K562 (cell line): ENCODE data around the gene NRF1. TPM values are rescaled to one million over a fixed set of nuclear protein-coding genes. Genes with fewer than 3 reads are reported as not detected.

Experiments
- BDP1 ChIP-seq: IDR thresholded peaks from 3 replicates; pipeline ENCODE4 v1.6.1; 2011; ENCODE audit not compliant: insufficient read length, insufficient read depth
- CREM ChIP-seq: IDR thresholded peaks from 2 replicates; pipeline ENCODE4 v1.6.1; 2014; ENCODE audit warnings: antibody characterized with exemption, low read depth
- KLF13 ChIP-seq: fragments of 450-650 bp; IDR thresholded peaks from 2 replicates; pipeline ENCODE4 v1.6.1; 2016; ENCODE audit warnings: missing genetic modification characterization, low read depth, mild to moderate bottlenecking, missing compliant biosample characterization, moderate library complexity, borderline replicate concordance
- NCOA6 ChIP-seq: fragments of 450-650 bp; IDR thresholded peaks from 2 replicates; pipeline ENCODE4 v1.6.1; 2017; ENCODE audit warnings: mild to moderate bottlenecking
- NR3C1 ChIP-seq: sonication (generic); formaldehyde crosslinking; IDR thresholded peaks from 2 replicates; pipeline ENCODE4 v1.8.1; 2022; ENCODE audit warnings: missing genetic modification reagents
- TCF7 ChIP-seq: sonication (generic); IDR thresholded peaks from 2 replicates; pipeline ENCODE4 v1.6.1; 2016; ENCODE audit warnings: antibody characterized with exemption, borderline replicate concordance
- polyA plus RNA-seq, 8 experiments: library from polyadenylated mRNA; depleted of rRNA in 4 of 8; stranded (reverse) in 5 of 8; unstranded in 3 of 8; fragments of >200 nt; fragmentation: Nextera tagmentation in 2 of 8; fragmentation: Illumina TruSeq in 1 of 8; extraction: Ambion mirVana in 2 of 8; extraction: Trizol in 1 of 8; gene quantifications; 2 replicates each; pipeline versions ENCODE4 v1.2.1 to v1.2.3, GENCODE V29; 2011 to 2014; ENCODE audit warnings: inconsistent platforms in 1 of 8, missing spikeins in 1 of 8
- total RNA-seq, 7 experiments: library from RNA; depleted of rRNA in 6 of 7; stranded (reverse); fragments of >200 nt in 6 of 7; fragmentation: Illumina TruSeq in 2 of 7; extraction: Trizol in 2 of 7; gene quantifications; 2 replicates each; pipeline versions ENCODE4 v1.2.1 to v1.2.3, GENCODE V29; 2011 to 2021; ENCODE audit warnings: low replicate concordance in 1 of 7
- TF ChIP-seq, protein P1 (sequence below): fragments of 450-650 bp; IDR thresholded peaks from 2 replicates; pipeline ENCODE4 v1.6.1; 2016; ENCODE audit warnings: mild to moderate bottlenecking, moderate library complexity
- TF ChIP-seq, protein P2 (sequence below), 2 experiments: fragments of 450-650 bp in 1 of 2; sonication (generic) in 1 of 2; formaldehyde crosslinking in 1 of 2; IDR thresholded peaks in 1 of 2; conservative IDR thresholded peaks in 1 of 2; 2 replicates each; pipeline versions ENCODE4 v1.6.1 to v1.8.1; 2016 to 2023; ENCODE audit warnings: mild to moderate bottlenecking in 2 of 2, moderate library complexity in 2 of 2, inconsistent platforms in 1 of 2, missing genetic modification reagents in 1 of 2
- TF ChIP-seq, protein P3 (sequence below): fragments of 450-650 bp; IDR thresholded peaks from 2 replicates; pipeline ENCODE4 v1.6.1; 2018; ENCODE audit not compliant: partially characterized antibody

NRF1 gene
- total and polyA plus RNA-seq, 9 of the 15 experiments (the other 6 are each of a cell fraction or from before 2014, with no cell fraction given): 8.6 to 28.8 (median 20.3) TPM

DNA sequence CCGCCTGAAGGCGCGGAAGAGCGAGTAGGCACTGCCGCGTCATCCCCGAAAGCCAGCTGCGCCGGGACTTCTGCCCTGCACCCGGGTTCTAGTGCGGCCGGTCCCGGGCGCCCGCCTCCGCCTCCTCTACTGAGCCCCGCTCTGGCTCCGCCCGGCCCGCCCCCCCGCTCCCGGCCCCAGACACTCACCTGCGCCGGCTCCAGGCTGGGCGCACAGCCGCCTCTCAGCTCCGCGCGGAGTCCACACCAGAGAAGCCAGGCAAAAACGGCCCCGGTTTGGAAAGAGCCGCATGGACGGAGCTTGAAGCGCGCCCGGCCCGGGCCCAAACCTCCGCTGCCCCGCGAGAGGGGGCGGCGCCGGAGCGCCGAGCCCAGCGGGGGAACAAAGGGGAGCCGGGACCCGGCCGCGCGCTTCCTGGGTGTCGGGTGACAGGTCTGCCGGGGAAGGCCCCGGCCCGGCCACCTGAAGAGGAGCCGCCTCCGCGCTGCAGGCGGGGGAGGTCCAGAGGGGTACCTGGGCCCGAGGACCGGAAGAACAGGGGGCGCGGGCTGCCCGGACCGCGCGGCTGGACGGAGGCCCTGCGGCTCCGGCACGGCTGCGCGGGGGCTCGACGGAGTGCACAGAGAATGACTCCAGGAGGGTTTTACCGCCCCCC is 168.2 kb downstream of the NRF1 start (continued):
- TF ChIP-seq, protein P1, sequence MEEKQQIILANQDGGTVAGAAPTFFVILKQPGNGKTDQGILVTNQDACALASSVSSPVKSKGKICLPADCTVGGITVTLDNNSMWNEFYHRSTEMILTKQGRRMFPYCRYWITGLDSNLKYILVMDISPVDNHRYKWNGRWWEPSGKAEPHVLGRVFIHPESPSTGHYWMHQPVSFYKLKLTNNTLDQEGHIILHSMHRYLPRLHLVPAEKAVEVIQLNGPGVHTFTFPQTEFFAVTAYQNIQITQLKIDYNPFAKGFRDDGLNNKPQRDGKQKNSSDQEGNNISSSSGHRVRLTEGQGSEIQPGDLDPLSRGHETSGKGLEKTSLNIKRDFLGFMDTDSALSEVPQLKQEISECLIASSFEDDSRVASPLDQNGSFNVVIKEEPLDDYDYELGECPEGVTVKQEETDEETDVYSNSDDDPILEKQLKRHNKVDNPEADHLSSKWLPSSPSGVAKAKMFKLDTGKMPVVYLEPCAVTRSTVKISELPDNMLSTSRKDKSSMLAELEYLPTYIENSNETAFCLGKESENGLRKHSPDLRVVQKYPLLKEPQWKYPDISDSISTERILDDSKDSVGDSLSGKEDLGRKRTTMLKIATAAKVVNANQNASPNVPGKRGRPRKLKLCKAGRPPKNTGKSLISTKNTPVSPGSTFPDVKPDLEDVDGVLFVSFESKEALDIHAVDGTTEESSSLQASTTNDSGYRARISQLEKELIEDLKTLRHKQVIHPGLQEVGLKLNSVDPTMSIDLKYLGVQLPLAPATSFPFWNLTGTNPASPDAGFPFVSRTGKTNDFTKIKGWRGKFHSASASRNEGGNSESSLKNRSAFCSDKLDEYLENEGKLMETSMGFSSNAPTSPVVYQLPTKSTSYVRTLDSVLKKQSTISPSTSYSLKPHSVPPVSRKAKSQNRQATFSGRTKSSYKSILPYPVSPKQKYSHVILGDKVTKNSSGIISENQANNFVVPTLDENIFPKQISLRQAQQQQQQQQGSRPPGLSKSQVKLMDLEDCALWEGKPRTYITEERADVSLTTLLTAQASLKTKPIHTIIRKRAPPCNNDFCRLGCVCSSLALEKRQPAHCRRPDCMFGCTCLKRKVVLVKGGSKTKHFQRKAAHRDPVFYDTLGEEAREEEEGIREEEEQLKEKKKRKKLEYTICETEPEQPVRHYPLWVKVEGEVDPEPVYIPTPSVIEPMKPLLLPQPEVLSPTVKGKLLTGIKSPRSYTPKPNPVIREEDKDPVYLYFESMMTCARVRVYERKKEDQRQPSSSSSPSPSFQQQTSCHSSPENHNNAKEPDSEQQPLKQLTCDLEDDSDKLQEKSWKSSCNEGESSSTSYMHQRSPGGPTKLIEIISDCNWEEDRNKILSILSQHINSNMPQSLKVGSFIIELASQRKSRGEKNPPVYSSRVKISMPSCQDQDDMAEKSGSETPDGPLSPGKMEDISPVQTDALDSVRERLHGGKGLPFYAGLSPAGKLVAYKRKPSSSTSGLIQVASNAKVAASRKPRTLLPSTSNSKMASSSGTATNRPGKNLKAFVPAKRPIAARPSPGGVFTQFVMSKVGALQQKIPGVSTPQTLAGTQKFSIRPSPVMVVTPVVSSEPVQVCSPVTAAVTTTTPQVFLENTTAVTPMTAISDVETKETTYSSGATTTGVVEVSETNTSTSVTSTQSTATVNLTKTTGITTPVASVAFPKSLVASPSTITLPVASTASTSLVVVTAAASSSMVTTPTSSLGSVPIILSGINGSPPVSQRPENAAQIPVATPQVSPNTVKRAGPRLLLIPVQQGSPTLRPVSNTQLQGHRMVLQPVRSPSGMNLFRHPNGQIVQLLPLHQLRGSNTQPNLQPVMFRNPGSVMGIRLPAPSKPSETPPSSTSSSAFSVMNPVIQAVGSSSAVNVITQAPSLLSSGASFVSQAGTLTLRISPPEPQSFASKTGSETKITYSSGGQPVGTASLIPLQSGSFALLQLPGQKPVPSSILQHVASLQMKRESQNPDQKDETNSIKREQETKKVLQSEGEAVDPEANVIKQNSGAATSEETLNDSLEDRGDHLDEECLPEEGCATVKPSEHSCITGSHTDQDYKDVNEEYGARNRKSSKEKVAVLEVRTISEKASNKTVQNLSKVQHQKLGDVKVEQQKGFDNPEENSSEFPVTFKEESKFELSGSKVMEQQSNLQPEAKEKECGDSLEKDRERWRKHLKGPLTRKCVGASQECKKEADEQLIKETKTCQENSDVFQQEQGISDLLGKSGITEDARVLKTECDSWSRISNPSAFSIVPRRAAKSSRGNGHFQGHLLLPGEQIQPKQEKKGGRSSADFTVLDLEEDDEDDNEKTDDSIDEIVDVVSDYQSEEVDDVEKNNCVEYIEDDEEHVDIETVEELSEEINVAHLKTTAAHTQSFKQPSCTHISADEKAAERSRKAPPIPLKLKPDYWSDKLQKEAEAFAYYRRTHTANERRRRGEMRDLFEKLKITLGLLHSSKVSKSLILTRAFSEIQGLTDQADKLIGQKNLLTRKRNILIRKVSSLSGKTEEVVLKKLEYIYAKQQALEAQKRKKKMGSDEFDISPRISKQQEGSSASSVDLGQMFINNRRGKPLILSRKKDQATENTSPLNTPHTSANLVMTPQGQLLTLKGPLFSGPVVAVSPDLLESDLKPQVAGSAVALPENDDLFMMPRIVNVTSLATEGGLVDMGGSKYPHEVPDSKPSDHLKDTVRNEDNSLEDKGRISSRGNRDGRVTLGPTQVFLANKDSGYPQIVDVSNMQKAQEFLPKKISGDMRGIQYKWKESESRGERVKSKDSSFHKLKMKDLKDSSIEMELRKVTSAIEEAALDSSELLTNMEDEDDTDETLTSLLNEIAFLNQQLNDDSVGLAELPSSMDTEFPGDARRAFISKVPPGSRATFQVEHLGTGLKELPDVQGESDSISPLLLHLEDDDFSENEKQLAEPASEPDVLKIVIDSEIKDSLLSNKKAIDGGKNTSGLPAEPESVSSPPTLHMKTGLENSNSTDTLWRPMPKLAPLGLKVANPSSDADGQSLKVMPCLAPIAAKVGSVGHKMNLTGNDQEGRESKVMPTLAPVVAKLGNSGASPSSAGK: no peak
- no peak for TF ChIP-seq BDP1
- TF ChIP-seq, protein P2, sequence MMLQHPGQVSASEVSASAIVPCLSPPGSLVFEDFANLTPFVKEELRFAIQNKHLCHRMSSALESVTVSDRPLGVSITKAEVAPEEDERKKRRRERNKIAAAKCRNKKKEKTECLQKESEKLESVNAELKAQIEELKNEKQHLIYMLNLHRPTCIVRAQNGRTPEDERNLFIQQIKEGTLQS (IDR thresholded peaks at IDR 0.05): no peak
- TF ChIP-seq, protein P2 (CRISPR knock-in tag; conservative IDR thresholded peaks at IDR 0.05): peak; percentile 58; the same call in 1 of the 2 replicates
- TF ChIP-seq TCF7: no peak
- TF ChIP-seq, protein P3, sequence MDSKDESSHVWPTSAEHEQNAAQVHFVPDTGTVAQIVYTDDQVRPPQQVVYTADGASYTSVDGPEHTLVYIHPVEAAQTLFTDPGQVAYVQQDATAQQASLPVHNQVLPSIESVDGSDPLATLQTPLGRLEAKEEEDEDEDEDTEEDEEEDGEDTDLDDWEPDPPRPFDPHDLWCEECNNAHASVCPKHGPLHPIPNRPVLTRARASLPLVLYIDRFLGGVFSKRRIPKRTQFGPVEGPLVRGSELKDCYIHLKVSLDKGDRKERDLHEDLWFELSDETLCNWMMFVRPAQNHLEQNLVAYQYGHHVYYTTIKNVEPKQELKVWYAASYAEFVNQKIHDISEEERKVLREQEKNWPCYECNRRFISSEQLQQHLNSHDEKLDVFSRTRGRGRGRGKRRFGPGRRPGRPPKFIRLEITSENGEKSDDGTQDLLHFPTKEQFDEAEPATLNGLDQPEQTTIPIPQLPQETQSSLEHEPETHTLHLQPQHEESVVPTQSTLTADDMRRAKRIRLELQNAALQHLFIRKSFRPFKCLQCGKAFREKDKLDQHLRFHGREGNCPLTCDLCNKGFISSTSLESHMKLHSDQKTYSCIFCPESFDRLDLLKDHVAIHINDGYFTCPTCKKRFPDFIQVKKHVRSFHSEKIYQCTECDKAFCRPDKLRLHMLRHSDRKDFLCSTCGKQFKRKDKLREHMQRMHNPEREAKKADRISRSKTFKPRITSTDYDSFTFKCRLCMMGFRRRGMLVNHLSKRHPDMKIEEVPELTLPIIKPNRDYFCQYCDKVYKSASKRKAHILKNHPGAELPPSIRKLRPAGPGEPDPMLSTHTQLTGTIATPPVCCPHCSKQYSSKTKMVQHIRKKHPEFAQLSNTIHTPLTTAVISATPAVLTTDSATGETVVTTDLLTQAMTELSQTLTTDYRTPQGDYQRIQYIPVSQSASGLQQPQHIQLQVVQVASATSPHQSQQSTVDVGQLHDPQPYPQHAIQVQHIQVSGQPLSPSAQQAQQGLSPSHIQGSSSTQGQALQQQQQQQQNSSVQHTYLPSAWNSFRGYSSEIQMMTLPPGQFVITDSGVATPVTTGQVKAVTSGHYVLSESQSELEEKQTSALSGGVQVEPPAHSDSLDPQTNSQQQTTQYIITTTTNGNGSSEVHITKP: peak; percentile 15
- TF ChIP-seq NR3C1 (CRISPR knock-in tag): no peak; the same call in 1 of the 2 replicates
- 0 out of 2 replicates have a peak, but pooled peaks have one; percentile 56 for TF ChIP-seq KLF13
- TF ChIP-seq NCOA6: no peak; the same call in none of the 2 replicates
- peak; percentile 41 for TF ChIP-seq CREM
